ENCODE measurements around the gene ARFIP2.

ARFIP2 gene

GRCh38 chr11:6437423-6437822 is 43.7 kb downstream of the ARFIP2 start:
- H3K4me1 Mint-ChIP-seq = peaks cover 4% of the 10 kb centered on the region
- H3K36me3 Mint-ChIP-seq = no peaks in the 10 kb centered on the region
- no peak overlapping the region for H3K27ac Mint-ChIP-seq

DNA sequence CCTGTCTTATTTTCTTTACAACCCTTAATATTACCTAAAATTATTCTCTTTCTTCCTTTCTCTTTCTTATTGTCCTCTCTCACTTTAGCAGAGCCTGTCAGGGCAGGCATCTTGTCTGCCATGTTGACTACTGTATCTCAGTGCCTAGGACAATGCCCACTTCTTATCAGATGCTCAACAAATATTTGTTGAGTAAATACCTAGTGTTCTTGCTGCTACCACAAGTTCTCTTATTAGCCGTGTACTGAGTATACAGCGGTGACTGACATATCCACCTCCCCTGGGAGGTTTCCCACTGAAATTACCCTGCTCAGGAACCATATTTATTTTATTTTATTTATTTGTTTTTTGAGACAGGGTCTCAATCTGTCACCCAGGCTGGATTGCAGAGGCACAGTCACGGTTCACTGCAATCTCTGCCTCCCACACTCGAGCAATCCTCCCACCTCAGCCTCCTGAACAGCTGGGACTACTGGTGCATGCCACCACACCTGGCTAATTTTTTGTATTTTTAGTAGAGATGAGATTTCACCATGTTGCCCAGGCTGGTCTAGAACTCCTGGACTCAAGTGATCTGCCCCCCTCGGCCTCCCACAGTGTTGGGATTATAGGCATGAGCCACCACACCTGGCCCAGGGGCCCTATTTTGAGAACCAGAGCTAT is 47.0 kb downstream of the ARFIP2 start:
- no peaks in the 10 kb centered on the region for H3K9me3 Mint-ChIP-seq
- no peak overlapping the region for H3K27ac Mint-ChIP-seq
- no peaks in the 10 kb centered on the region for H3K27me3 Mint-ChIP-seq
- H3K4me3 Mint-ChIP-seq = no peak overlapping the region
- H3K4me1 Mint-ChIP-seq = peaks cover 4% of the 10 kb centered on the region
- no peaks in the 10 kb centered on the region for H3K36me3 Mint-ChIP-seq

More at GRCh38 chr11:6437423-6437822, 43.7 kb downstream of the ARFIP2 start:
- Mint-ChIP-seq H3K4me3 (no peak overlapping the region), H3K9me3 (no peaks in the 10 kb centered on the region), H3K27me3 (no peaks in the 10 kb centered on the region)

DNA sequence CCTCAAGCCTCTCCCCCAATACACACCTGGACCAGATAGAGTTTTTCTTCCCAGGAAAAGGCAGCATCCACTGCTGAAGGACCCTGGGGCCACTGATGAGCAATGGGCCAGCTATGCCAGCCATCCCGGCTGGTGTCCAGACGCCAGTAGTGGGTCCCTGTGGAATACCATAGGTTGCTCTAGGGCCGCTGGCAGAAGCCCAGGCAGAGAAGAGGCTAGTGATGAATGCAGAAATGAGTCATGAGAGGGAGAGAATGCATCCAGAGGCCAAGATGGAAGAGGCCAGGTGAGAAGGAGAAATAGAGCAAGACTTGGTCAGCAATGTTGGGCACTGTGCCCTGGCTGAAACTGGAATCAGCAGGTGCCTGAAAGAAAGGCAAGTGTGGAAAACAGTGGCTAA is 49.3 kb downstream of the ARFIP2 start:
- Mint-ChIP-seq H3K27ac (no peak overlapping the region), H3K4me3 (no peak overlapping the region), H3K36me3 (no peaks in the 10 kb centered on the region), H3K4me1 (peaks cover 4% of the 10 kb centered on the region), H3K27me3 (no peaks in the 10 kb centered on the region), H3K9me3 (no peaks in the 10 kb centered on the region)

- Mint-ChIP-seq H3K9me3 (no peaks in the 10 kb centered on the region), H3K4me3 (no peak overlapping the region), H3K4me1 (no peaks in the 10 kb centered on the region), H3K36me3 (no peaks in the 10 kb centered on the region), H3K27ac (peak overlapping the region; percentile 9), H3K27me3 (no peaks in the 10 kb centered on the region)
These were observed 53.6 kb downstream of the ARFIP2 start for GRCh38 chr11:6427516-6427915.

Measured in activated naive CD4-positive, alpha-beta T cell treated with anti-CD3 and anti-CD28 coated beads, Interleukin-2, amount 50 U/mL, for 24 hours (primary cell).